Urinary bladder (tissue), 4 donors: ENCODE results near the gene YBX1. TPM values are rescaled to one million over a fixed set of nuclear protein-coding genes. Genes with fewer than 3 reads are reported as not detected.

Experiments used
- DNase-seq: peaks from one replicate; pipeline ENCODE4 v3.0.0-alpha.2; 2015; ENCODE audit errors: extremely low spot score
- H3K27ac ChIP-seq: one replicate; pipeline ENCODE4 v1.5.1; 2013; ENCODE audit warnings: low read depth, mild to moderate bottlenecking, moderate library complexity
- H3K36me3 ChIP-seq: one replicate; pipeline ENCODE4 v1.6.1; 2013; ENCODE audit warnings: mild to moderate bottlenecking, moderate library complexity; ENCODE audit not compliant: insufficient read depth
- H3K4me1 ChIP-seq: one replicate; pipeline ENCODE4 v1.6.1; 2013; ENCODE audit warnings: mild to moderate bottlenecking, moderate library complexity; ENCODE audit not compliant: insufficient read depth
- H3K4me3 ChIP-seq: one replicate; pipeline ENCODE4 v1.5.1; 2013; ENCODE audit warnings: low read depth, low read length
- WGBS: extraction: QIAGEN DNeasy Blood & Tissue Kit; methylation state at CpG from one replicate; pipeline ENCODE4 v1.1.7; 2013; 5-methylcytosine and 5-hydroxymethylcytosine counted together
- polyA plus RNA-seq: library from polyadenylated mRNA; stranded (reverse); fragments of 200-250 nt; gene quantifications from one replicate; pipeline ENCODE4 v1.2.3, GENCODE V29; 2013
- total RNA-seq: library from RNA; depleted of rRNA; stranded (reverse); fragments of >200 nt; gene quantifications from one replicate; pipeline ENCODE4 v1.2.3, GENCODE V29; 2014
- donor health status: healthy with polysubstance abuse.
- donor health status: healthy.

YBX1 gene
- total and polyA plus RNA-seq, 2 donors: 401 to 773 TPM

GRCh38 chr1:42753070-42753469 lies 70.9 kb downstream of the YBX1 start:
- Histone ChIP-seq H3K27ac (no peak overlapping the region), H3K36me3 (peaks cover 5% of the 10 kb centered on the region), H3K4me1 (no peaks in the 10 kb centered on the region), H3K4me3 (no peak overlapping the region)
- DNase-seq: no peak
- 91% methylated on average over 1 of the region's 1 CpG for WGBS

Other genes starting within 250 kb of the YBX1 start
- gene ZMYND12, start 226.4 kb upstream of the YBX1 start, total RNA-seq: 3.2 TPM
- gene ZMYND12, start 226.4 kb upstream of the YBX1 start, polyA plus RNA-seq: 0.75 TPM
- 38.0 TPM for gene PPCS, start 225.9 kb upstream of the YBX1 start, total RNA-seq
- gene PPCS, start 225.9 kb upstream of the YBX1 start, polyA plus RNA-seq: 63.8 TPM
- gene CCDC30, start 219.1 kb upstream of the YBX1 start, total RNA-seq: 7.2 TPM
- 1.5 TPM for gene CCDC30, start 219.1 kb upstream of the YBX1 start, polyA plus RNA-seq
- 24.1 TPM for gene PPIH, start 24.0 kb upstream of the YBX1 start, total RNA-seq
- gene PPIH, start 24.0 kb upstream of the YBX1 start, polyA plus RNA-seq: 29.8 TPM
- gene CLDN19, start 57.8 kb downstream of the YBX1 start, total RNA-seq: 0.69 TPM
- 0.38 TPM for gene CLDN19, start 57.8 kb downstream of the YBX1 start, polyA plus RNA-seq
- gene P3H1, start 84.6 kb downstream of the YBX1 start, total RNA-seq: 81.1 TPM
- 35.5 TPM for gene P3H1, start 84.6 kb downstream of the YBX1 start, polyA plus RNA-seq
- gene C1orf50, start 84.8 kb downstream of the YBX1 start, total RNA-seq: 5.1 TPM
- gene C1orf50, start 84.8 kb downstream of the YBX1 start, polyA plus RNA-seq: 3.4 TPM
- gene TMEM269, start 102.6 kb downstream of the YBX1 start, total RNA-seq: not detected
- 0.05 TPM for gene TMEM269, start 102.6 kb downstream of the YBX1 start, polyA plus RNA-seq
- gene ERMAP, start 134.7 kb downstream of the YBX1 start, total RNA-seq: 12.3 TPM
- 8.2 TPM for gene ERMAP, start 134.7 kb downstream of the YBX1 start, polyA plus RNA-seq
- gene SVBP, start 135.0 kb downstream of the YBX1 start, total RNA-seq: 30.8 TPM
- gene SVBP, start 135.0 kb downstream of the YBX1 start, polyA plus RNA-seq: 35.5 TPM
- 10.3 TPM for gene ZNF691, start 164.2 kb downstream of the YBX1 start, total RNA-seq
- gene ZNF691, start 164.2 kb downstream of the YBX1 start, polyA plus RNA-seq: 12.0 TPM